Suppressor macrophage treated with lipopolysaccharide for 4 hours (primary cell): Measurements from ENCODE around the gene TNNC2.
"Not testable (repeated sequence)": the region's sequence is repeated elsewhere in the genome, so short reads cannot be mapped to it uniquely, and the experiment has no call there.

Source experiments
- DNase-seq: peaks from one replicate; pipeline ENCODE4 v3.0.0-alpha.2; 2020

Gene TNNC2

GRCh38 chr20:45848421-45848820 lies 21.3 kb upstream of the TNNC2 start:
- no peak for DNase-seq

DNA sequence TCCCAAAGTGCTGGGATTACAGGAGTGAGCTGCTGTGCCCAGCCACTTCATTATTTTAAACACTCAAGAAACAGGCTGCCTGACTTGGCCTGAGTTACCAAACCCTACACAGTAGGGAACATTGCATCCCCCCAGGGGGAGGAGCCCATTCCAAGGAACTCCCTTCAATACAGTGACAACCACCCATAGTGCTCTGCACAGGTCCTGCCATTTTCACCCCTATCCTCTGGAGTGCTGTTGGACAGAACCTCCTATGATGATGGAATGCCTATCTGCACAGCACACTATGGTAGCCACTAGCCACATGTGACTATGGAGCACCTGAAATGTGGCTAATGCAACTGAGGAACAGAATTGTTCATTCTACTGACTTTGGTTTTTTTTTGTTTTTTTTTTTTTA lies 18.3 kb upstream of the TNNC2 start:
- no peak for DNase-seq

GRCh38 chr20:45843506-45843905 lies 16.4 kb upstream of the TNNC2 start:
- no peak for DNase-seq

- DNase-seq, result peak; percentile 25
These were observed 15.2 kb upstream of the TNNC2 start for GRCh38 chr20:45842169-45842812.

DNA sequence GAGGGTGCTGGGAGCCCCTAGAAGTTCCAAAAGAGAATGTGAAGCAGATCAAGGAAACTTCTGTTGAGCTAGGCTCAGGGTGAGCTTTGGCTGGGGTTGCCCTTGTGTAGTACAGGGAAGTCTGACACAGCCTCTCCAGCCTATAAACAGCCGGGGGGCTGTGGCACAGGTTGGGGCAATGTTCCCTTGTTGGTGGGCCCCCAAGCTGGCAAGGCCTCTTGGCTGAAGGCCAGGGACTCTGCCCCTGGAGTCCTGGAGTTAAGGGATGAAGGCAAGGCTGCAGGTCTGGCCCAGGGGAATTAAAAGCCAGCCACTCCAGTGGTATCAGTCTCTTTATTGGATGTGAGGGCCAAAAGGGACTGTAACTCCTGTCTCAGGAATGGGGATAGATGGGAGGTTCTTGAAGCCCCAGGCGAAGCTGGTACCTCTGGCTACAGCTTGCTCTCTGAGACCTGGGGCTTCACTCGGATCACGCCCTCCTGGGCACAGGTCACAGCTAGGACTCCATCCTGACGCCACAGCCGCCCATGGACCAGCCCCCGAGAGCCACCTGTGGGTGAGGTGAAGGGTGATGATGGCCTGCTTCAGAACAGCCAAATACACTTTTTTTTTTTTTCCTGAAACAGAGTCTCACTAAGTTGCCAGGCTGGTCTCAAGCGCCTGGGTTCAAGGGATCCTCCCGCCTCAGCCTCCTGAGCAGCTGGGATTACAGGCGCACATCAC lies 14.5 kb upstream of the TNNC2 start:
- no peak for DNase-seq

GRCh38 chr20:45840700-45841198 lies 13.6 kb upstream of the TNNC2 start:
- DNase-seq, result no peak

- DNase-seq, result no peak
These were observed 9.7 kb upstream of the TNNC2 start for GRCh38 chr20:45836841-45837240.

GRCh38 chr20:45835825-45836224 lies 8.7 kb upstream of the TNNC2 start:
- DNase-seq, result no peak

DNA sequence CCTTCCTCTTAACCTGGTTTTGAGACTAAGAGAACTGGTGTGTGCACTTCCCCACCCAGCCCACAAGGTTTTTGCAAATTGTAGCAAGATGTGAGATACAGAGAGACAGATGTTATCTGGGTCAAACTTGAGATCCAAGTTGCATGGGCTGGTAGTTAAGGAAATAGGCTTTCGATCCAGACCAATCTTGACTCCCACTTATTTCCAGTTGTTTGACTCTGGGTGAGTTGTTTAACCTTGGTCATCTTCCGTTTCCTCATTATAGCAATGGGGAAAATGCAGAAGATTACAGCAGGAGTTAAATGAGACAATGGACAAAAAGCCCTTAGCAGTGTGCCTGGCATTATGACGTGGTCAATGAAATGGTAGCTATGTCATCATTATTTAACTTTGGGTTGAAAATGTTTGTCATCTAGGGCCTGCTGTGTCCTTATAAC lies 8.2 kb upstream of the TNNC2 start:
- DNase-seq, result peak; percentile 45

- no peak for DNase-seq
These were observed 7.7 kb upstream of the TNNC2 start for GRCh38 chr20:45834797-45835161.

DNA sequence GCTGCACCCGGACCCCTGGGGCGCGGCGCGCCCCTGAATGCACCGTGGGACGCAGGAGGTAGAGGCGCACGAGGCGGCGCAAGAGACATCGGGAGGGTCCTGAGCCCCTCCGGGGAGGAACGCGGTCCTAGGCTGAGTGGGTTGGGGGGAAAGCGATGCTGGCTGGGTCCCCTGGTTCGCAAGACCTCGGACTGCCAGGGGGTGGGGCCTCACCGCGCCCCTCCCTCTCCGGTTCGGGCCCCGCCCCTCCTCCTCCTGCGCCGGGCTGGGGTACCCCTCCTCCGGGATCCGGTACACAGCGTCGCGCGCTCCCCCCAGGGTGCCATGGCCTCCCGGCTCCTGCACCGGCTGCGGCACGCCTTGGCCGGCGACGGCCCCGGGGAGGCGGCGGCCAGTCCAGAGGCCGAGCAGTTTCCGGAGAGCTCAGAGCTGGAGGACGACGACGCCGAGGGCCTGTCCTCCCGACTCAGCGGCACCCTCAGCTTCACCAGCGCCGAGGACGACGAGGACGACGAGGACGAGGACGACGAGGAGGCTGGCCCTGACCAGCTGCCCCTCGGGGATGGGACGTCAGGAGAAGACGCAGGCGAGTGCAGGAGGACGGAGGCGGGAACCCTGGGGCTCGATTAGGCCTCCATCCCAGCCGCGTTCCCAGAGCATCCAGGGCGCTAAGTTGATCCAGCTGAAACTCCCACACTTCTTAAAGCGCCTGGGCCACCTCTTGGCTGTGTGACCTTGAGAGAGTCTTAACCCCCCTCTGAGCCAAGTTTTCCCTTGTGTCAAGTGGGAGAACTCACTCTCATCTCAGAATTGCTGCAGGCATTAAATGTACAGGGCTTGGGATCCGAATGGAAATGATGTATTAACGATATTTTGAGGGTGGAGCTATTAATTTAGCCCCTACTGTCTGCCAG lies 7.0 kb upstream of the TNNC2 start:
- DNase-seq, result no peak

GRCh38 chr20:45833030-45833882 lies 6.1 kb upstream of the TNNC2 start, which contains the start of gene SNX21:
SNX21 (plus strand) TSS chr20:45833799; CDS start chr20:45833920, 121 bp downstream.
- DNase-seq, result peak; percentile 90

GRCh38 chr20:45832619-45833018 lies 5.5 kb upstream of the TNNC2 start:
- DNase-seq, result no peak

GRCh38 chr20:45829673-45830106 lies 2.6 kb upstream of the TNNC2 start:
- not testable (repeated sequence) for DNase-seq

- no peak for DNase-seq
These were observed 1.5 kb upstream of the TNNC2 start for GRCh38 chr20:45828589-45828988.

DNA sequence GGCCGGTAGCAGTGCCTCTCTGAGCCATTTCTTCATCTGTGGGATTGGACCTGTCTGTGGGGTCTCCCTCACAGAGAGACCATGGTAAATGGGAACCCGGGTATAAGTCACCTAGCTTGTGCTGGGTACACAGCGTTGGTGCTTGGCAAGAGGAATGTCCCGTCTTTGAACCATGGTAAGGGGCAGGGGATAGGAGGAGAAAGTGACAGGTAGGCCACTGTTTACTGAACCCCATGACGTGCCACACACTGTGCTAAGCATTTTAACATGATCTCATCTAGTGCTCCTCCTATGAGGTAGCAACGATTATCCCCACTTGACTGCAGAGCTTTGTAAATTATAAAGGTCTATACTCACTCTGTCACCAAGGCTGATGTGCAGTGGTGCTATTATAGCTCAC lies 600 bp upstream of the TNNC2 start:
- no peak for DNase-seq

DNA sequence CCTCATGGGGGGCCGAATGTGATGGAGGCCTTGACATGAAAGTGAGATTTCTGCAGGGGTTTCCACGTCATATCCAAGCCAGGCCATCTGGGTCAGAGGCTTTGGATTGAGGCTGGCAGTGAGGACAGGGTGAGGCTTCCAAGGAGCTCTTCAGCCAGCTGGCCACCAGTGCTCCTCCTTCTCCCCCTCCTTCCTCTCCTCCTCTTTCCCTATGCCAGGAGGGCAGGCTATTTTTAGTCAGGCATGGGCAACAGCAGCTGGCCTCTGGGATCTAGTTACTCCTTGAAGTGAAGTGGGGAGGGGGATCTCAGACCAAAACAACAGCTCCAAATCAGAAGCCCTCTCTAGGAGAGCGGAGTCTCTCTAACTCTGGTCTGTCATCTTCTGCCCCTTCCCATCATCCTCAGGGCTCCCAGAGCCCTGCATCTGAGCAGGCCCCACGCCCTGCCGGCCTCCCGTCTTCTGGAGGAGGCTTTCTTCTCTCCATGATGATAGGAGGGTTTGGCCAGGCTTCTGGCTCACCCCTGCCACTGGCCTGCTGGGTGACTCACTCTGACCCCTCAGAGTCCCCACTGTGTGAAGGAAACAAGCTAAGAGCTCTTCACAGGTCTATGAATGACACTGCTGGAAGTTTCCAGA lies 612 bp downstream of the TNNC2 start:
- DNase-seq, result no peak

DNA sequence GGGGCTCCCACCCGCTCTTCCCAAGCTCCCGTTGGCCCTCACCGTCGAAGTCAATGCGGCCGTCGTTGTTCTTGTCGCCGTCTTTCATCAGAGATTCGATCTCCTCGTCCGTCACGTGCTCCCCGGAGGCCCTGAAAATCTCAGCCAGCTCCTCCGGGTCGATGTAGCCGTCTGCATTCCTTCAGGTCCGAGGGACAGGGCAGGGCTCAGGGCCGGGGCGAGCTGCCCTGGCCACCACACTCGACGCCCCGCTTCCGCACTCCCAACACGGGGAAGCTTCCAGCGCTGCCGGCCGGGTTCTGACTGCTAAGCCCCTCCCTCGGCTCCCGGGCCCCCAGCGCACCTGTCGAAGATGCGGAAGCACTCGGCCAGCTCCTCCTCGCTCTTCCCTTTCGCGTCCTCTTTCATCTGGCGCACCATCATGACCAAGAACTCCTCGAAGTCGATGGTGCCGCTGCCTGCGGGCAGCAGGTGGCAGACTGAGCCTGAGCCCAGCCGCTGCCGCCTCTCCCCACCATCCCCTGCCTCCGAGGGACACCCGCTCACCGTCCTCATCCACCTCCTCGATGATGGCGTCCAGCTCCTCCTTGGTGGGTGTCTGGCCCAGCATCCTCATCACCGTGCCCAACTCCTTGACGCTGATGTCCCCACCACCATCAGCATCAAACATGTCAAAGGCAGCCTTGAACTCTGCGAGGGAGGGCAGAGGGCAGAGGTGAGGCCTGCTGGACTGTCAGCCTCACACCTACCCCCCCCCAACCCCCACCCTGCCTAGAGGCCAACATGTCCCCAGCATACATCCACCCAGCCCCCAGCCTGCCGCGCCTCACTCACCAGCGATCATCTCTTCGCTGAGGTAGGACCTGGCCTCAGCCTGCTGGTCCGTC lies 2.9 kb downstream of the TNNC2 start:
- peak; percentile 30 for DNase-seq

GRCh38 chr20:45822857-45823256 lies 4.3 kb downstream of the TNNC2 start:
- DNase-seq, result no peak

DNA sequence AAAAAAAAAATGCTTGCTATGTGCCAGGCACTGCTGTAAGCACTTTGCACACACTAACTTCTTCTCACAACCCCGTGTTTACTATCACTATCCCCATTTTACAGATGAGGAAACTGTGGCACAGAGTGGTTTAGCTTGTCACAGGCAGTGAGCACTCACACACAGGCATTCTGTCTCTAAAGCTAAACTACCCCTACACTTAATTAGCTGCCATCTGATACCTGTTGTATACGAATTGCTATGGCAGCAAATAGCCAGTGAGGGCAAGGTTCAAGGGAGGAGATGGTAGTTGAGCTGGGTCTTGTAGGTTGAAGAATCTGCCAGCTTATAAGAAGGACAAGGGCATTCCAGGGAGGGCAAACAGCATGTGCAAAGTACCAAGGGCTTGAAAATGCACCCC lies 5.2 kb downstream of the TNNC2 start:
- no peak for DNase-seq

- DNase-seq, result no peak
These were observed 7.6 kb downstream of the TNNC2 start for GRCh38 chr20:45819466-45819865.
